ENCODE data around the gene OTUD4. TPM values are rescaled to one million over a fixed set of nuclear protein-coding genes. Genes with fewer than 3 reads are reported as not detected.
A peak's percentile ranks its signal among the peaks of the same experiment; 100 is the strongest.

Gene OTUD4
- total and polyA plus RNA-seq, 9 of the 15 experiments (the other 6 are each of a cell fraction or from before 2014, with no cell fraction given) = 4.2 to 29.0 (median 24.8) TPM

DNA sequence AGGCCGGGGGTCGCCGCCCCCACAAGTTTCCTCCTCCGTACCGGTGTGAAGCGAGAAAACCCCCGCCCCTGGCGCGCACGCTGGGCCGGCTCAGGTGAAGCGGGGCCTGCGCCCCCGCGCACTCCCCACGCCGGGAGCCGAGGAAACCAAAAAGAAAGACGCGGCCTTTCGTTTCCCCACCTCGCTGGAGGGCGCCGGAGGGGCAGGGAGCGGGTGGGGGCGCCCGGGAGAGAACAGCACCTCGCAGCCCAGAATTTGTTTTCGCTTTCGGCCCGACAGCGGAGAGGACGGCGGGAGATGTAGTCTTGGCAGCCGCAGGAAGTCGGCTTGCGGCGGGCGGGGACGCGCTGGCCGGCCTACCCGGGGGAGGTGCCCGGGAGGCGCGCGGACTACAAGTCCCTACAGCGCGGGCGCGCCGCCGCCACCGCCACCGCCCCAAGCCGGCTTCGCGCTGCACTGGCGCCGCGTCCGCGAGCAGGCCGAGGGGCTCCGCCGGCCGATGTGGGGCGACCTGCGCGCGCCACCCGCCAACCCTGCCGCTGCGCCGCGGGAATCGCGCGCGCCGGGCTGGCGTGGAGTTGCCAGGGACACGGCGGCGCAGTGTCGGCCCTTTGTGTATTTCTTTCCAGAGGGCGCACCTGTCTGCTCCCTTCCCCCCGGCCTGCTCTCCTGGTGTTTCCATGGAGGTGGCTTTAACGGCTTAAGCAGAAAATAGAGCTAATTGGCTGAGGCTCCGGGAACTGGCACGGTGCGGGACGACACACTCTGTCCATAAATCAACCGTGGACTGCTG, at the start of gene OTUD4 (continued):
- TF ChIP-seq ZNF3 (CRISPR knock-in tag; IDR thresholded peaks at IDR 0.05) (no peak), ZNF197 (CRISPR knock-in tag; IDR thresholded peaks at IDR 0.05; ENCODE audit: low read depth) (no peak; the same call in 1 of the 2 replicates), NFATC3 (IDR thresholded peaks at IDR 0.05) (no peak), RBM22 (IDR thresholded peaks at IDR 0.05; ENCODE audit: low read depth, low read length, poor library complexity, severe bottlenecking) (no peak), XRCC5 (IDR thresholded peaks at IDR 0.05; ENCODE audit: low read depth, low read length) (0 out of 2 replicates have a peak, but pooled peaks have one; percentile 51), CCNT2 (IDR thresholded peaks at IDR 0.05; ENCODE audit: borderline replicate concordance, extremely low read depth, insufficient read length, low read depth, low read length) (peak; percentile 48), KLF1 (tag; IDR thresholded peaks at IDR 0.05) (no peak; the same call in 1 of the 2 replicates), FOXK2 (conservative IDR thresholded peaks at IDR 0.05 in 1 of 2, IDR thresholded peaks at IDR 0.05 in 1 of 2; ENCODE audit: low read depth in 2 of 2) (no peak), ZBTB1 (CRISPR knock-in tag; IDR thresholded peaks at IDR 0.05; ENCODE audit: borderline replicate concordance, low read depth) (no peak), PTRF (tag; IDR thresholded peaks at IDR 0.05) (no peak)
- TF ChIP-seq, protein P1, sequence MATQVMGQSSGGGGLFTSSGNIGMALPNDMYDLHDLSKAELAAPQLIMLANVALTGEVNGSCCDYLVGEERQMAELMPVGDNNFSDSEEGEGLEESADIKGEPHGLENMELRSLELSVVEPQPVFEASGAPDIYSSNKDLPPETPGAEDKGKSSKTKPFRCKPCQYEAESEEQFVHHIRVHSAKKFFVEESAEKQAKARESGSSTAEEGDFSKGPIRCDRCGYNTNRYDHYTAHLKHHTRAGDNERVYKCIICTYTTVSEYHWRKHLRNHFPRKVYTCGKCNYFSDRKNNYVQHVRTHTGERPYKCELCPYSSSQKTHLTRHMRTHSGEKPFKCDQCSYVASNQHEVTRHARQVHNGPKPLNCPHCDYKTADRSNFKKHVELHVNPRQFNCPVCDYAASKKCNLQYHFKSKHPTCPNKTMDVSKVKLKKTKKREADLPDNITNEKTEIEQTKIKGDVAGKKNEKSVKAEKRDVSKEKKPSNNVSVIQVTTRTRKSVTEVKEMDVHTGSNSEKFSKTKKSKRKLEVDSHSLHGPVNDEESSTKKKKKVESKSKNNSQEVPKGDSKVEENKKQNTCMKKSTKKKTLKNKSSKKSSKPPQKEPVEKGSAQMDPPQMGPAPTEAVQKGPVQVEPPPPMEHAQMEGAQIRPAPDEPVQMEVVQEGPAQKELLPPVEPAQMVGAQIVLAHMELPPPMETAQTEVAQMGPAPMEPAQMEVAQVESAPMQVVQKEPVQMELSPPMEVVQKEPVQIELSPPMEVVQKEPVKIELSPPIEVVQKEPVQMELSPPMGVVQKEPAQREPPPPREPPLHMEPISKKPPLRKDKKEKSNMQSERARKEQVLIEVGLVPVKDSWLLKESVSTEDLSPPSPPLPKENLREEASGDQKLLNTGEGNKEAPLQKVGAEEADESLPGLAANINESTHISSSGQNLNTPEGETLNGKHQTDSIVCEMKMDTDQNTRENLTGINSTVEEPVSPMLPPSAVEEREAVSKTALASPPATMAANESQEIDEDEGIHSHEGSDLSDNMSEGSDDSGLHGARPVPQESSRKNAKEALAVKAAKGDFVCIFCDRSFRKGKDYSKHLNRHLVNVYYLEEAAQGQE (IDR thresholded peaks at IDR 0.05; ENCODE audit: borderline replicate concordance) = peak; percentile 94
- TF ChIP-seq, protein P1 (CRISPR knock-in tag; IDR thresholded peaks at IDR 0.05; ENCODE audit: low read depth) = no peak
- TF ChIP-seq, protein P2, sequence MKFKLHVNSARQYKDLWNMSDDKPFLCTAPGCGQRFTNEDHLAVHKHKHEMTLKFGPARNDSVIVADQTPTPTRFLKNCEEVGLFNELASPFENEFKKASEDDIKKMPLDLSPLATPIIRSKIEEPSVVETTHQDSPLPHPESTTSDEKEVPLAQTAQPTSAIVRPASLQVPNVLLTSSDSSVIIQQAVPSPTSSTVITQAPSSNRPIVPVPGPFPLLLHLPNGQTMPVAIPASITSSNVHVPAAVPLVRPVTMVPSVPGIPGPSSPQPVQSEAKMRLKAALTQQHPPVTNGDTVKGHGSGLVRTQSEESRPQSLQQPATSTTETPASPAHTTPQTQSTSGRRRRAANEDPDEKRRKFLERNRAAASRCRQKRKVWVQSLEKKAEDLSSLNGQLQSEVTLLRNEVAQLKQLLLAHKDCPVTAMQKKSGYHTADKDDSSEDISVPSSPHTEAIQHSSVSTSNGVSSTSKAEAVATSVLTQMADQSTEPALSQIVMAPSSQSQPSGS (CRISPR knock-in tag; IDR thresholded peaks at IDR 0.05) = no peak
- TF ChIP-seq, protein P3, sequence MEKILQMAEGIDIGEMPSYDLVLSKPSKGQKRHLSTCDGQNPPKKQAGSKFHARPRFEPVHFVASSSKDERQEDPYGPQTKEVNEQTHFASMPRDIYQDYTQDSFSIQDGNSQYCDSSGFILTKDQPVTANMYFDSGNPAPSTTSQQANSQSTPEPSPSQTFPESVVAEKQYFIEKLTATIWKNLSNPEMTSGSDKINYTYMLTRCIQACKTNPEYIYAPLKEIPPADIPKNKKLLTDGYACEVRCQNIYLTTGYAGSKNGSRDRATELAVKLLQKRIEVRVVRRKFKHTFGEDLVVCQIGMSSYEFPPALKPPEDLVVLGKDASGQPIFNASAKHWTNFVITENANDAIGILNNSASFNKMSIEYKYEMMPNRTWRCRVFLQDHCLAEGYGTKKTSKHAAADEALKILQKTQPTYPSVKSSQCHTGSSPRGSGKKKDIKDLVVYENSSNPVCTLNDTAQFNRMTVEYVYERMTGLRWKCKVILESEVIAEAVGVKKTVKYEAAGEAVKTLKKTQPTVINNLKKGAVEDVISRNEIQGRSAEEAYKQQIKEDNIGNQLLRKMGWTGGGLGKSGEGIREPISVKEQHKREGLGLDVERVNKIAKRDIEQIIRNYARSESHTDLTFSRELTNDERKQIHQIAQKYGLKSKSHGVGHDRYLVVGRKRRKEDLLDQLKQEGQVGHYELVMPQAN (IDR thresholded peaks at IDR 0.05; ENCODE audit: borderline replicate concordance) = no peak

All from K562 (cell line).